IPS-15b (cell line): ENCODE measurements around the gene CCDC141.

Experiments
- H3K27me3 ChIP-seq: one replicate; pipeline ENCODE4 v1.6.1; 2013; ENCODE audit warnings: low read length; ENCODE audit not compliant: control insufficient read depth, insufficient read depth
- H3K36me3 ChIP-seq: one replicate; pipeline ENCODE4 v1.6.1; 2013; ENCODE audit warnings: low read length; ENCODE audit not compliant: control insufficient read depth, insufficient read depth
- H3K4me1 ChIP-seq: one replicate; pipeline ENCODE4 v1.6.1; 2013; ENCODE audit warnings: mild to moderate bottlenecking, low read length; ENCODE audit not compliant: control insufficient read depth, insufficient read depth
- H3K4me3 ChIP-seq: one replicate; pipeline ENCODE4 v1.5.1; 2013; ENCODE audit warnings: low read depth, low read length
- H3K9ac ChIP-seq: one replicate; pipeline ENCODE4 v1.6.1; 2013; ENCODE audit warnings: low read depth, mild to moderate bottlenecking, low read length
- H3K9me3 ChIP-seq: one replicate; pipeline ENCODE4 v1.6.1; 2013; ENCODE audit warnings: mild to moderate bottlenecking, low read length; ENCODE audit not compliant: control insufficient read depth, insufficient read depth

Gene CCDC141

DNA sequence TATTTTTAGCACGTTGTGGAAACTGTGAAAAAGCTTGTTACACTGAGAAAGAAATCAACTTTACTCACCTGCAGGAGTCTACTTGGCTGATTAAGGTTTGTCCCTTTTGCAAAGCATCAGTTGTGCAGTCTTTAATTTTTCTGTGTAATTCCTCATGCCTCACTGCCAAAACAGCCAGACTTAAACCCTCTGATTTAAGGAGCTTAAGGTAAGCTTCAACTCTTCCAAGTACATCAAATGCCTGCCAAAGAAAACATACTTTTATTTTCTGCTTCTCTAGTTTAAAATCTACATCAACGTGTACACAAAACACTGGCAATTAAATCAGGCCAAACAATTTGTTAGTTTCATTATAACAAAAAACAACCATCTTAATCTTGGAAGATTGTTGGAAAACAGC, 144.7 kb downstream of the CCDC141 start:
- H3K4me3 ChIP-seq, result no peak overlapping the region

DNA sequence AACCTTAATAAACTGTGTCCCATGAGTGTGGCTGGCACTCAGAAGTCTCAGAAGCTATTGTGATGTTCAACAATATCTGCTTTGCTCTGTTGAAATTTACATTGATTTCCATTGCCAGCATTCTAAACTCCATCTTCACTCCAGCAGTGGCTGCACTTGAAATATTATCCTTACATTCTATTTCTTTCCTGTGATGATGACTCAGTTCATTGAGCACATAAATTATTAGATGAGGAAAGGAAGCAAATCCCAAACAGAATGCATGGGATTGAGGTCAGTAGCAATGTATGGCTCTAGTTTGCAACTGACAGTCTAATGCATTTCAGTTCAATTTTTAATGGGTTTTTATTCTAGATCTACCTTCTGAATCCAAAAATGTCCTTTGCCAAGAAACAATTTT, 150.3 kb downstream of the CCDC141 start:
- Histone ChIP-seq H3K36me3 (no peaks in the 10 kb centered on the region), H3K9me3 (no peaks in the 10 kb centered on the region), H3K4me3 (no peak overlapping the region), H3K9ac (no peak overlapping the region), H3K4me1 (no peaks in the 10 kb centered on the region), H3K27me3 (no peaks in the 10 kb centered on the region)

More for the DNA sequence above, 144.7 kb downstream of the CCDC141 start:
- no peaks in the 10 kb centered on the region for H3K9me3 ChIP-seq
- H3K36me3 ChIP-seq, result no peaks in the 10 kb centered on the region
- no peaks in the 10 kb centered on the region for H3K27me3 ChIP-seq
- H3K4me1 ChIP-seq, result no peaks in the 10 kb centered on the region
- H3K9ac ChIP-seq, result no peak overlapping the region

DNA sequence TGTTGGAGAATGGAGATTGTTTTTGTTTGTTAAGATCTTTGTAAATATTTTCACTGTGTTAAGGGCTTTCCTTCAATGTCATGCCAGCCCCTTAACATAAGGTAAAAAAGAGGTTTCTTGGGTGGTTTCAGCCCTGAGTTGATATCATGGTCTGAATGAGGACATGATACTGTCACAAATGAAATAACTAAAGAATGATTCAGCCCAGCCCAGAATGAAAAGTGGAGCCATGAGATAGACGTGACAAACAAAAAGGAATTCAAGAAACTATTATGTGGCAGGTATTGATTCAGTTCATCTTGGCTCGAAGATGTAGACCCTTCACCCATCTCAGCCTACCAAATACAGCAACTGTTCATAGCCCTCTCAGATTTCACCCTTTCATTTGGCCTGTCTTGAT, 154.1 kb downstream of the CCDC141 start:
- Histone ChIP-seq H3K36me3 (no peaks in the 10 kb centered on the region), H3K4me1 (no peaks in the 10 kb centered on the region), H3K9me3 (no peaks in the 10 kb centered on the region), H3K27me3 (no peaks in the 10 kb centered on the region), H3K9ac (no peak overlapping the region), H3K4me3 (no peak overlapping the region)

DNA sequence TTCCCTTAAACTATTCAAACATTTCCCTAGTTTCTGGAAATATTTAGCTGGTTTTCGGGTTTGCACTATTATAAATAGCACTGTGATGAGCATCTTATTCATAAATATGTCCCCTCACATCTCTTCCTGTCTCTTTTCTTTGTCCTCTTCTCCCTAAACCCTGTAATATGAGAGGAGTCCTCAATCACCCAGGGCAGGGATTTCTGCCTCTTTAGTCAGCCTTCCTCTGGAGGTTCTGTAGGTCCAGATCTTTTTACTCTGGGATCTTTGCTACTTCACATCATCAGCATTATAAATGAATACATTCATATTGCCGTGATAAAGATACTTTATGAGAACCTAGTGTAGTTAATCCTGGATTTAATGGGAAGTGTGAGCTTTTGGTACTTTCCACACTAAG, 154.8 kb downstream of the CCDC141 start:
- H3K4me3 ChIP-seq, result no peak overlapping the region
- H3K4me1 ChIP-seq, result no peaks in the 10 kb centered on the region
- no peaks in the 10 kb centered on the region for H3K36me3 ChIP-seq
- no peaks in the 10 kb centered on the region for H3K9me3 ChIP-seq
- H3K27me3 ChIP-seq, result no peaks in the 10 kb centered on the region
- no peak overlapping the region for H3K9ac ChIP-seq

DNA sequence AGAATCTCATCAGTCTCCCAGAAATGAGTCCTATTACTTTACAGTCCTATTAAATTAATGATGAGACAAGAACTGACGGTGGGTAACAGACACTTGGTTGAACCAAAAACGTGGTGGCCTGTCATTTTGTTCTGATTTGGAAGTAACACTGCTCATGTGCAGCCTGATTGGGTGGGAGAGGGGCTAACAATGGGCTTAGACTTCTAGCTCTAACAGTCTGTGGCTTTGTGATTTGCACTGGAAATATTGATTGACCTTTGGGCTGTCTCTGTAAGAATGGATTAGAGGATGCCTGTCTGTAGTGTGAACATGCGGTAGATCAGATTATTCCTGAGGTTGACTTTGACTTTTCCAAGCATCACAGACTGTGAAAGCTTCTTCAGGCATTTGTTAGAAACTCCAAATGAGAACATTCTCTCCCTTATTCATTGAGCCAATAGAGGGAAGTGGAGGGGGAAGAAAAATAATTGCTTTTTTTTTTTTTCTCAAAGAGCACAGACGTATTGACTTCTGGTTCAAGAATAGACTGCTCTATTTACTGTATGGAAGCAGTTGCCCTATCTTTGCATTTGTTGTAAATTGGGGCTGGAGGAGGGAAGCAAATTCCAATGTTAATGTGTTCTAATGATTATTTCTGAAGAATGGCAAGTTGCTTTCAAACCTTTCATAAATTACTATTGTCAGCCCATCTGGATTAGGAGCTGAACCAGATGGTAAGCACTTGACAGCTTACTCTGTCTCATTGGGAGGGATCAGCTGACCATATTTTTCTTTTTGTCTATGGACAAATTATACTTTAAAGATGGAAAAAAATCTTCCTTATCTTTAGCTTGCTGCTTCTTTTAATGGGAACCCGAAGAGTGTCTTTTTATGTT, 156.9 kb downstream of the CCDC141 start:
- H3K36me3 ChIP-seq, result no peaks in the 10 kb centered on the region
- no peak overlapping the region for H3K9ac ChIP-seq
- no peaks in the 10 kb centered on the region for H3K27me3 ChIP-seq
- H3K4me3 ChIP-seq, result no peak overlapping the region
- H3K9me3 ChIP-seq, result no peaks in the 10 kb centered on the region
- no peaks in the 10 kb centered on the region for H3K4me1 ChIP-seq

DNA sequence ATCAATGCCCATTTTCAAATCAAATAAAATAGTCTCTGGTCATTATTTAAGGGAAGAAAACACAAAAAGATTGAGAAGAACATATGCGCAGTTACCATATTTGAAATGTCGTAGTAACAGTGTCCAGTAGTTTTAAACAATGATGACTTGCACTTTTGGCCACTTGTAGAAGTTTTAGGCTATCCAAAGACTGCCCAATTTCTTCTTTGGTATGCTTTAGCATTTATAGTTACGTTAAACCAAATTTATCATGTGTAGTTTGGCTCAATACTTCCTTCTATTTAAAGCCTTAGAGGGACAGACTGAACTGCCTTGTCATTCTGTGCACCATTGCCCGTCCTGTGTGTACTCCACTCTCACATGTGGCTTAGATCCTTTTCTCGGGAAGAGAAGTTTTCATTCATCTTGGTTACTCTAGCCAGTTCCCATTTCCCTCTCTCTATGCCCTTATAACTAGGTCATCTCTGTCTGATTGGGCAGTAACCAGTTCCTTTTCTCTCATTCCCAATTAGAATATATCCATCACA, 157.9 kb downstream of the CCDC141 start:
- Histone ChIP-seq H3K4me3 (no peak overlapping the region), H3K9ac (no peak overlapping the region), H3K27me3 (no peaks in the 10 kb centered on the region), H3K9me3 (no peaks in the 10 kb centered on the region), H3K36me3 (no peaks in the 10 kb centered on the region), H3K4me1 (no peaks in the 10 kb centered on the region)

DNA sequence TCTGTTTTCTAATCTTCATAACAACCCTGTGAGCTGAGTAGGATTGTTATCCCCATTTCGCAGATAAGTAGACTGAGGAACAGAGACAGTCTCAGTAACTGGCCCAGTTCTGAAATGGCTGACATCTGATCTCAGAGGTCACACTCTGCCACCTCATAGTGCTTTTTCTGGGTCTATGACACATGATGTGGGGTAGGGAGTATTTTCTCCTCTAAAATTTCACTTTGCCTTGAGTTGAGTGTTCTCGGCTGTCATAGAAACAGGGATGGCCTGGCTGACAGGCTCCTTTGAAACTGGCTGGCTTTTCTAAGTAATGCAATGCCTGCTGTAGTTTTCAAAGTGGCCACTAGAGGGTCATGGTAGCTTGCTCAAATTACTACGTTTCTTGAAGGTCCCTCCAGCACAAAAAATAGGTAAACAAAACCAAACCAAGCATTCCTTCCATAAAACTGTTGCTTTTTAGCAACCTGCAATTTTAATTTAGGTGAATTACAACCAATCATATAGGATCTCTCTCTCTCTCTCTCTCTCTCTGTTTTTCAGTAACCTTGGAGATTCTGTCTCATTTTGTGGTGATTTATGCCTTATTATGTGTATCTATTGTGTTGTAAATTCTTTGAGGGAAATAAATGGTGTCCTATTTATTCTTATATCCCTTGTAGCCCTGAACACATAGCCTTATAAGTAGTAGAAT, 158.5 kb downstream of the CCDC141 start:
- H3K27me3 ChIP-seq, result no peaks in the 10 kb centered on the region
- H3K4me3 ChIP-seq, result no peak overlapping the region
- H3K9ac ChIP-seq, result no peak overlapping the region
- no peaks in the 10 kb centered on the region for H3K36me3 ChIP-seq
- H3K4me1 ChIP-seq, result no peaks in the 10 kb centered on the region
- H3K9me3 ChIP-seq, result no peaks in the 10 kb centered on the region

DNA sequence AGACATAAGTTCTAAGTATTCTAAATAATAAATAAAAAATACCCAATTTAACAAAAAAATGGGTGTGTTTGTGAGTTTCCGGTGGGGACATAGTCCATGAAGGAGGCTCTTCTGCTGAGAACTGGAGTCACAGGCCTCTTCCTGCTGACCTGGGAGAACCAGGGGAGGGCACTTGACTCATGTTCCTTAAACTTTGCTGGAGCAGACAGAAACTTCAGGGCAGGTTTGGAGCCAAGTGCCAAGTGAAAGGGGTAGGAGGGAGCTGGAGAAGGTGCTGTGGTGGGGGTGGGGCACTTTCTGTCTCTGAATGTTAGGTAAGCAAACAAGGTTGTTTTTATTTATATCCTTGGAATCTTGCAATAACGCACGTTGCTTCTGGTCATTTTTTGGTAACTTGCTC, 163.9 kb downstream of the CCDC141 start:
- no peaks in the 10 kb centered on the region for H3K9me3 ChIP-seq
- H3K36me3 ChIP-seq, result no peaks in the 10 kb centered on the region
- no peaks in the 10 kb centered on the region for H3K4me1 ChIP-seq

DNA sequence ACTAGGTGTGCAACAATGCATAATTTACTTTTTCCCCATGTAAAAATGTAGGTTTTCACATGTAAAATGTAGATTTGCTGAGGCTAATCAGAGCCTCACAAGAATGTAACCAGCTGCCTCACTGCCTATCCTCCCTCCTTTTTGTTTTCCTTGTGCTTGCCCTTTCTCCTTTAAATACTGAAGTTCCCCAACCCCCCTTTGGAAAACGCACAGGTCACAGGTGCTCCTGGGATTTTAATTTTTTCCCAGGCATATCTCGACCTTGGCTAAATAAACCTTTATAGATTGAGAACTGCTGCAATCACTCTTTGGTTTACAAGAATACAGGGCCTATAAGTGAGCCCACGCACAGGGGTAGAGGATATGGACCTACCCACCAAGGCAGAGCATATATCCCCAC, 165.5 kb downstream of the CCDC141 start:
- H3K4me3 ChIP-seq, result no peak overlapping the region
- no peaks in the 10 kb centered on the region for H3K9me3 ChIP-seq
- no peaks in the 10 kb centered on the region for H3K27me3 ChIP-seq
- H3K4me1 ChIP-seq, result no peaks in the 10 kb centered on the region
- H3K9ac ChIP-seq, result no peak overlapping the region
- no peaks in the 10 kb centered on the region for H3K36me3 ChIP-seq

More for the DNA sequence above, 163.9 kb downstream of the CCDC141 start:
- H3K9ac ChIP-seq, result no peak overlapping the region
- H3K27me3 ChIP-seq, result no peaks in the 10 kb centered on the region
- H3K4me3 ChIP-seq, result no peak overlapping the region

DNA sequence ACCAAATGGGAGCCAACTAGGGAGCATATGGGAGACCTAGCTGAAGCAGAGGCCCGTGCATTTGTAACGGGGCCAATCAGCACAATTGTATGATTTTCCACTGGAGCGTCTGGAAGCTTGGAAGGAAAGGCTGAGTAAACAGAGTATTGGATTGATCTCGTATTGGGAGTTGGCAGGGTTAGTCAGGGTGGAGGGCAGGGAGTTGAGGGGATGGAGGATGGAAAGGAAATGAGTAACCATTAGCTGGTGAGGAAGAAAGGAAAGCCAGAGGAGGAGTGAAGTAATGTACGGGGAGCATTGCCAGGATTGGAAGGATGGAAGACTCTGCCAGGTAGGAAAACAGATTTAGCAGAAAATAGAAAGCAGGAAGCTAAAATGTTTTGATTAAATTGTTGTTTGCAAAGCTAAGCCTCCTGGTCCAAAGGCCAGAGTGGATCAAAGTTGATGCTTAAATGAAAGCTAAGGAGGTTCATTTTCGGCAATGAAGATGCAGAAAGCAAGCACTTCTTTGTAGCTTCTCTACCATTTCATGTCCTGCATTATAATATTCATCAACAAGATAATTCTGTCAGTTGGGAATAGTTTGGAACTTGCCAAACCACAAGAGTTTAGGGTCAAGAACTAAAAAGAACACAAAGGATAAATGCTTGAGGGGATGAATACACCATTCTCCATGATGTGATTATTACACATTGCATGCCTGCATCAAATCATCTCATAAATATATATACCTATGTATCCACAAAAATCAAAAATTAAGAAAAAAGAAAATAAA, 167.1 kb downstream of the CCDC141 start:
- Histone ChIP-seq H3K9ac (no peak overlapping the region), H3K27me3 (no peaks in the 10 kb centered on the region), H3K4me1 (no peaks in the 10 kb centered on the region), H3K9me3 (no peaks in the 10 kb centered on the region), H3K4me3 (no peak overlapping the region), H3K36me3 (no peaks in the 10 kb centered on the region)

DNA sequence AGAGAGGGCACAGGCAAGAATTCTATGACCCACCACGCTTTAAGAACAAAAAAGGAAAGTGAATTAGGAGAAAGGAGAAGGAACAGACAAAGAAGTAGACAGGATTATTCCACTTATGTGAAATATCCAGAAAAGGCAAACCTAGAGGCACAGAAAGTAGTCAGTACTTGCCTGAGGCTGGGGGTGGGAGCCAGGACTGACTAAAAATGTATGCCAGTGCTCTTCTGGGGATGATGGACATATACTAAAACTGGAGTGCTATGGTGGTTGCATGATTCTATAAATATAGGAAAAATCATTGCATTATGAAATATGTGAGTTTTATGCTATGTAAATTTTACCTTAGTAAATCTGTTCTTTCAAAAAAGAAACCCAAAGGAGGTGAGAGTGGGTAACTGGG, 168.9 kb downstream of the CCDC141 start:
- H3K9ac ChIP-seq, result no peak overlapping the region
- no peaks in the 10 kb centered on the region for H3K36me3 ChIP-seq
- no peaks in the 10 kb centered on the region for H3K4me1 ChIP-seq
- H3K27me3 ChIP-seq, result no peaks in the 10 kb centered on the region
- H3K4me3 ChIP-seq, result no peak overlapping the region
- no peaks in the 10 kb centered on the region for H3K9me3 ChIP-seq
